Esophagus squamous epithelium (tissue), 5 donors: ENCODE results near the gene UNC93B1. TPM values are rescaled to one million over a fixed set of nuclear protein-coding genes. Genes with fewer than 3 reads are reported as not detected.

Experiments
- DNase-seq: peaks from one replicate; lab custom pipeline; 2025; lab: John Stamatoyannopoulos, UW
- H3K27ac ChIP-seq, 4 donors: fragments of 200-600 bp; sonication (generic); one replicate each; pipeline ENCODE4 v1.5.1; 2016 to 2019; ENCODE audit warnings: mild to moderate bottlenecking in 1 of 4
- H3K27me3 ChIP-seq, 4 donors: fragments of 200-600 bp; sonication (generic); 1 replicate in 3 of 4; 2 replicates in 1 of 4; pipeline versions ENCODE4 v1.5.1 to v1.6.0; 2017 to 2021; ENCODE audit warnings: antibody characterized with exemption in 1 of 4
- H3K36me3 ChIP-seq, 3 donors: fragments of 200-600 bp; sonication (generic); one replicate each; pipeline ENCODE4 v1.5.1; 2016 to 2019
- H3K4me1 ChIP-seq, 3 donors: fragments of 200-600 bp; sonication (generic); one replicate each; pipeline ENCODE4 v1.5.1; 2017 to 2019
- H3K4me3 ChIP-seq, 4 donors: fragments of 200-600 bp; sonication (generic); 1 replicate in 3 of 4; 2 replicates in 1 of 4; pipeline ENCODE4 v1.5.1; 2016 to 2019; ENCODE audit warnings: mild to moderate bottlenecking in 2 of 4, moderate library complexity in 1 of 4
- H3K9me3 ChIP-seq, 3 donors: fragments of 200-600 bp; sonication (generic); one replicate each; pipeline ENCODE4 v1.5.1; 2016 to 2019
- CTCF ChIP-seq, 6 experiments: fragments of 450-650 bp in 4 of 6; fragments of 200-600 bp in 2 of 6; sonication (generic) in 2 of 6; IDR thresholded peaks; one replicate each; pipeline ENCODE4 v1.5.1; 2016 to 2019; ENCODE audit warnings: antibody characterized with exemption in 6 of 6, mild to moderate bottlenecking in 4 of 6, moderate library complexity in 4 of 6
- POLR2A ChIP-seq, 4 donors: fragments of 450-650 bp; IDR thresholded peaks; one replicate each; pipeline ENCODE4 v1.6.1; 2017; ENCODE audit warnings: antibody characterized with exemption in 4 of 4, mild to moderate bottlenecking in 4 of 4, moderate library complexity in 3 of 4
- WGBS, 2 donors: methylation state at CpG; one replicate each; pipeline ENCODE4 v1.1.5; 2018; 5-methylcytosine and 5-hydroxymethylcytosine counted together
- intact Hi-C: fragments of 100-400 bp; cut with DNase I; formaldehyde crosslinking; loops from one replicate; pipeline ENCODE4 v1.15.0; 2022
- total RNA-seq, 4 donors: library from RNA; depleted of rRNA; stranded (reverse); fragments of >200 nt; gene quantifications; one replicate each; pipeline ENCODE4 v1.1.0, GENCODE V29; 2016
- donor health status: DM: yes; HTN: yes; CAD: no.

Gene UNC93B1
- total RNA-seq, 4 donors from 2014 or later = 13.5 to 38.0 (median 31.5) TPM

- TF ChIP-seq CTCF (IDR thresholded peaks at IDR 0.05) (no peak), POLR2A (IDR thresholded peaks at IDR 0.05) (no peak)
- Histone ChIP-seq H3K9me3 (no peaks in the 10 kb centered on the region), H3K27me3 (no peaks in the 10 kb centered on the region), H3K36me3 (peaks cover 12 to 53% (median 14%) of the 10 kb centered on the region in 3 donors), H3K27ac (peak overlapping the region; percentile 89 to 90 (median 90)), H3K4me1 (peaks cover 47 to 85% (median 66%) of the 10 kb centered on the region in 3 donors), H3K4me3 (peak overlapping the region; percentile 68 to 96 (median 74))
- DNase-seq = no peak
- intact Hi-C loops = no loop called here
- 6 to 50% methylated on average over 2 to 6 of the region's 10 CpGs for WGBS, 2 donors
Observed at GRCh38 chr11:68039526-68040086, 35.7 kb upstream of the UNC93B1 start.

DNA sequence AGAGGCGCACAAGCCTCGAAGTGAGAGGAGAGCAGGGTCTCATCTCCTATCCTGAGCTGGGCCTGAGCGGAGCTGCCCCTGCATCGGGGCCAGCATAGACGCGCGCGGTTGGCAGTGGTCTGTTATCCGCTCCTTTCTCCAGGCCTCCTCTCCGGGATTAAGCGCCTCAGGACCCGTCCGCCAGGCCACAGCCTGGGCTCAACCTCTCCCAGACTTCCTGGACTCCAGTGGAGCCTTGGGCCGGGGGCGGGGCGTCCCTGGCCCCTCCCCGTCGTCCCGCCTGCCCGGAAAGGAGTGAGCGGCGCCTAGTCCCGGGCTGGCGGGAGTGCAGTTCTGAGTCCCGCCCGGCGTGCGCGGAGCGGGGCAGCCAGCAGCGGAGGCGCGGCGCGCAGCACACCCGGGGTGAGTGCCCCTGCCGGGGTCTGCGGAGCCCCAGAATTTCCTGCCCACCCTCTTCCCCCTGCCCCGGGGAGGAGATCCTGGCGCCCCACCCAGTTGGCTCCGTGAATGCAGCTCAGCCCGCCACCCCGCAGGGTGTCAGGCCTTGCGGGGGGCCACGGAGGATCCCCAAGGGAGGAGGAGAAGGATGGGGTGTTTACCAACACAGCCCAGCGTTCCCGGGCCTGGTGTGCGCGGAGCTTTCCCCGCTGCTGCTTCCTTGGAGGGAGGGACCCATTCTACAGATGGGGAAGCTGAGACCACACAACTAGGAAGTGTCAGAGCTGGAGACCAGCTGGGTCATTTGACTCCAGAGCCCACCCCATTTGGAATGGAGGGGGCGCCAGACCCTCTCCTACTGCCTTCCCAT, 35.0 kb upstream of the UNC93B1 start, which contains the start of gene TCIRG1:
Gene TCIRG1 (plus strand): TSS at position 308 of the 808 bp plus-strand sequence. CDS start 2,247 bp downstream, outside the sequence.
- 7% methylated on average over 12 of the region's 51 CpGs; no CpG with 5 or more reads in 1 of the 2 donors for WGBS, 2 donors
- no peaks in the 10 kb centered on the region for H3K9me3 ChIP-seq
- intact Hi-C loops = no loop called here
- peak within 1 kb of the TSS; percentile 68 to 96 (median 74) for H3K4me3 ChIP-seq
- H3K27ac ChIP-seq = peak within 1 kb of the TSS; percentile 89 to 90 (median 90)
- H3K27me3 ChIP-seq = no peaks in the 10 kb centered on the region
- DNase-seq = no peak
- peaks cover 47 to 82% (median 66%) of the 10 kb centered on the region in 3 donors for H3K4me1 ChIP-seq
- peaks cover 8 to 53% (median 9%) of the 10 kb centered on the region in 3 donors for H3K36me3 ChIP-seq
- peak in 3 of 4 donors; percentile 74 to 98 (median 95) for TF ChIP-seq POLR2A (IDR thresholded peaks at IDR 0.05)
- TF ChIP-seq CTCF (IDR thresholded peaks at IDR 0.05) = peak in 3 of 6 experiments; percentile 10 to 50 (median 30)

DNA sequence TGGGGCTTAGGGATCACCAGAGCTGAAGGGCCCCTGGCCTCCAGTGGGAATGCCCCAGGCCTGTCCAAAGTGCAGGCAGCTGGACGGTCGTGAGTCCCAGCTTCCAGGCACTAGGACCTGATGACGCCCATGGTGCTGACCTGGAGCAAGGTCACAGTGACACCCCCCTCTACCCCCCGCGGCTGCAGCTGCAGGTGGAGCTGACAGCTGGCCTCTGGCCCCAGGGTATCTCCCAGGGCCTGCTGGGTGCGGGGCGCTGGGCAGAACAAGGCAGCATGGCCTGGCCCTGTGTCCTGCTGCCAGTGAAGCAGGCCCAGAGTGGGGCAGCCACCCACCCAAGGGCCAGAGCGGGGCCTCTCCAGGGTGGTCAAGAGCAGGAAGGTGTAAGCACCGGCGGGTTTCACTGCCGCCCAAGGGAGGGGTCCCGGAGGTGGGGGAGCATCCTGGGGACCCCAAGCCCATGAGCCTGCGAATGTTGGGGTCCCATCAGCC, 34.4 kb upstream of the UNC93B1 start:
- H3K36me3 ChIP-seq = peaks cover 8 to 53% (median 12%) of the 10 kb centered on the region in 3 donors
- peak overlapping the region; percentile 89 to 90 (median 90) for H3K27ac ChIP-seq
- no peak for DNase-seq
- intact Hi-C loops = no loop called here
- no peaks in the 10 kb centered on the region for H3K27me3 ChIP-seq
- peak overlapping the region; percentile 68 to 96 (median 74) for H3K4me3 ChIP-seq
- 0% methylated on average over 1 of the region's 13 CpGs; no CpG with 5 or more reads in 1 of the 2 donors for WGBS, 2 donors
- peaks cover 47 to 81% (median 65%) of the 10 kb centered on the region in 3 donors for H3K4me1 ChIP-seq
- H3K9me3 ChIP-seq = no peaks in the 10 kb centered on the region
- no peak for TF ChIP-seq POLR2A (IDR thresholded peaks at IDR 0.05)
- TF ChIP-seq CTCF (IDR thresholded peaks at IDR 0.05) = no peak

- TF ChIP-seq POLR2A (IDR thresholded peaks at IDR 0.05) (no peak), CTCF (IDR thresholded peaks at IDR 0.05) (no peak)
- H3K4me1 ChIP-seq = peaks cover 47 to 81% (median 58%) of the 10 kb centered on the region in 3 donors
- H3K27me3 ChIP-seq = no peaks in the 10 kb centered on the region
- no peak for DNase-seq
- WGBS, 2 donors = 65 to 72% methylated on average over 9 to 13 of the region's 20 CpGs
- intact Hi-C loops = no loop called here
- H3K9me3 ChIP-seq = no peaks in the 10 kb centered on the region
- H3K4me3 ChIP-seq = peak overlapping the region in 1 of 4 donors; percentile 96
- peaks cover 8 to 53% (median 11%) of the 10 kb centered on the region in 3 donors for H3K36me3 ChIP-seq
- peak overlapping the region; percentile 89 to 90 (median 90) for H3K27ac ChIP-seq
Observed at GRCh38 chr11:68037411-68038225, 33.7 kb upstream of the UNC93B1 start.
